Activated T-helper 1 cell treated with Interleukin-2 at 50 U/mL for 16 hours (primary cell): ENCODE data around the gene FOXJ3.

Experiments
- DNase-seq: peaks from one replicate; pipeline ENCODE4 v3.0.0-alpha.2; 2020; ENCODE audit warnings: low read depth

The FOXJ3 gene

DNA sequence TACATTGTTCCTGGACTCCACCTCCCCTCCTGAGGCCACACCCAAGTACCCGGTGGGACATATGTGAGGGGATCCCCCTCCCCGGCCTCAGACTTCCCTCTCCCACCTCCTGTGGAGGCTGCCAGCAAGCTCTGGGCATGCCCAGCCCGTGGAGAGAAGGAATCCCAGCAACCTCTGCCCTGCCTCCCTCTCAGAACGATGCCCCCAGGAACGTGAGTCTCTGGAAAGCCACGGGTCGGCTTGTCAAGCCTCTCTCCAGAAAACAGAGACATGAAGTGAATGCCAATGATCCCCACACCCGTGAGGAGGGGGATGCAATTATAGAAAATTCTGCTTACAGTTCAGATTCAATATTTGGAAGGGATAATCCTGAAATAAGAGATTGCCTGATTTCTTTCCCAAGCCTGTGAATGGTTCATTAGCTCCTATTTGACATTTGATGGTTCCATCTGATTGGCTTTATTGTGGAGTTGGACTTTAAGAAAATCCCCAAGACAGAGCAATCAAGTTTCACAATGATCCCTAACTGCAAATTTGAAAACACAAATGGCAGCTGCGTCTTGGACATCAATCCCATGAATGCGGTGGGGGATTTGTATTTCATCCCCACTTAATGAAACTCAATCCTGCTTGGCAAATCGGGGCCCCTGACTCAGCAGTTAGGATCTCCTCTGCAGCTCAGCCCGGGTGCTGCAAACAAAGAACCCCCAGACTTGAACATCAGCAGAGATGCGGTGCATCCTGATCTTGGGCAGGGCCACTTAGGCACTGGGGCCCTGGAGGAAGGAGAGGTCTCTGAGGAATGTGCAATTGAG is 190.9 kb downstream of the FOXJ3 start:
- no peak for DNase-seq

DNA sequence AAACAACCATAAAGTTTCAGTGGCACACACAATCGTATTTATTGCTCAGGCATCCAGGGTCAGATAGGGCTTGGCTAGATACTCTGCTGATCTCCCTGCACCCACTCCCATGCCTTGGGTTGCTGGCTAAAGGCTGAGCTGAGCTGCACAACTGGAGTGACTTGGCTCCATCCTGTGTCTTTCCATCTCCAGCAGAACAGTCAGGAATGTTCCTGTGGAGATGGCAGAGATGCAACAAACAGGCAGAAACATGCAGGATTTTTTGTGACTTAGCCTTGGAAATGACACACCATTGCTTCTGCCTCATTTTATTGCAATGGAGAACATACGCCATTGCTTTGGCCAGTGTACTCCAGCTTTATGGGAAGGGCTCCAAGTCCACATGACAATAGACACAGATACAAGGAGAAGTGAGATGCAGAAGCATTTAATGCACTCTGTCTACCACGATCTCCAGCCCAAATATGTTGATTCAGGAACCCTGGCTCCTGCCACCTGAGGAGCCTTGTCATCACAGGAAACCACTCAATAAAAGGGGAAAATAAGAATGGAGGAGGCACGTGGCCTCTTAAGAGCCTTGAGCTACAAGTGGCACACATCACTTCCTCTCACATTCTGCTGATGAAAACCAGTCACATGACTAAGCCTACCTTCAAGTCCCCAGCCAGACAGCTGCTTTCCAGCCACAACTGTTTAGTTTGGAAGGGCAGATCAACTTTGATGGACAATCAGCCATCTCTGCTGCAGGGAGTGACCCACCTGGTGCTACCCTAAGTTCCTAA is 191.9 kb downstream of the FOXJ3 start:
- no peak for DNase-seq

DNA sequence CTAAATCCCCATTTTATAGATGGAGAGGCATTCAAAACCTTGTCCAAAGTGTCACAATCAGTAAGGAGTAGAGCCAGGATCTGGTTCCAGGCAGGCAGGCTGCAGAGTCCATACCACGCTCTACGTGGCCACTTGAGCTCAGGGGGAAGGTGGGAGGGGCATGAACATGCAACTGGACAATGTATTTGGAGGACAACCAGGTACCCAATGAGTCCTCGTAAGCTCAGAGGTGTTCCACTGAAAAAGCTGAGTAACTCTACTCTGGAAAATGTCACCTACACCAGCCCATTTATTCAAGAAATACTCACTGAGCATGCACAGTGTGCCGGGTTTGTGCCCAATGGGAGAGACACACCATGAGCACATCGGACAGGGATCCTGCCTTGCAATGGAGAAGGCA is 193.1 kb downstream of the FOXJ3 start:
- DNase-seq, result no peak

DNA sequence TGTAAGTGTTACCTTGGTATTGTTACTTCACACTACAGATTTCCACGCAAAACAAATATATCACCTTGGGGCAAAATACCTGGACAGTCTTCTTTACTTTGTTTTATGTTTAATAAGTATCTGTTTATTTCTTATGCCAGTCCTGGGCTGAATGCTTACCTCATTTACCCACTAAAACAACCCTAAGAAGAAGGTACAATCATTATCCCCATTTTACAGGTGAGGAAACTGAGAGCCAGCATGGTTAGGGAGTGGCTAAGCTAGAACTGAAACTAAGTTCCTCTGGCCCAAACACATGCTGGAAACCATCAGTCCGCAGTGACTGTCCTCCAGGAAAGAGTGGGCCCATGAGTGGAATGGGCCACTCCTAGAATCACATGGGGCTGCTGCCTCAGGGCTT is 194.8 kb downstream of the FOXJ3 start:
- no peak for DNase-seq

DNA sequence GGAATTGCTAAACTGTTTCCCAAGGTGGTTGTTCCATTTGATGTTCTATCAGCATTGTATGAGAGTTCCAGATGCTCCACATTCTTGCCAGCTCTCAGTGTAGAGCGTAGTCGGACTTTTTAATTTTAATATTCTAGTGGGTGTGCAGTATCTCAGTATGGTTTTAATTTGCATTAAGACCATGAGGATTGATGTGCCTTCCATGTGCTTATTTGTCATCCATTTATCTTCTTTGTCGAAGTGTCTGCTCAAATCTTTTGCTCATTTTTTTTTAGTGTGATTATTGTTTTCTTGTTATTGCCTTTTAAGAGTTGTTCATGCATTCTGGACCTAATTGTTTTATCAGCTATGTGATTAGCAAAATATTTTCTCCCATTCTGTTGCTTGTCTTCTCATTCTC is 195.6 kb downstream of the FOXJ3 start:
- no peak for DNase-seq

DNA sequence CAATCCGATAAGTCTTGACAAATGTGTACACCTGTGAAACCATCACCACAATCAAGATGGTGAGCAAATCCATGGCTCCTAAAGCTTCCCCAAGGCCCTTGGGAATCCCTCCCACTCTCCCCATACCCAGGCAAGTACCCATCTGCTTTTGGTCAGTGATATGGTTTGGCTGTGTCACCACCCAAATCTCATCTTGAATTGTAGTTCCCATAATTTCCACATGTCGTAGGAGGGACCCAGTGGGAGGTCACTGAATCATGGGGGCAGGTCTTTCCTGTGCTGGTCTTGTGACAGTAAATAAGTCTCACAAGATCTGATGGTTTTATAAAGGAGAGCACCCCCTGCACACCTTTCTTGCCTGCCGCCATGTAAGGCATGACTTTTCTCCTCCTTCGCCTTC is 196.4 kb downstream of the FOXJ3 start:
- no peak for DNase-seq

DNA sequence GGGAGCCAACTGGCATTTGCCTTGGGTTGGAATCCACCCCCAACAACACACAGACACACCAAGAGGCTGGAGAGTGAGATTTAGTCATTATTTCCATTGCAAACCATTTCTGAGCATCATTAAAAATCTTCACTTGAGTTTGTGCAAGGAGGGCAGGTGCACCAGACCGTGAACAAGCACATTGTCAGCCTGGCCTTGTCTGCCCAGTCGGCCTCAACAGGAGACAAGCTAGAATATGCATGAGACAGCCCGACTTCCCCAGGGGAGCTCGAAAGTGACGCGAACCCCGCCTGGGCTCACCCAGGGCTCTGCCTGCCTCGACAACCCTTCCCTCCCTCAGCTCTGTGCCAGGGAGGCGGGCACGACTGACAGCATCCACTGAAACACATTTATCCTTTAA is 197.3 kb downstream of the FOXJ3 start:
- DNase-seq, result no peak

DNA sequence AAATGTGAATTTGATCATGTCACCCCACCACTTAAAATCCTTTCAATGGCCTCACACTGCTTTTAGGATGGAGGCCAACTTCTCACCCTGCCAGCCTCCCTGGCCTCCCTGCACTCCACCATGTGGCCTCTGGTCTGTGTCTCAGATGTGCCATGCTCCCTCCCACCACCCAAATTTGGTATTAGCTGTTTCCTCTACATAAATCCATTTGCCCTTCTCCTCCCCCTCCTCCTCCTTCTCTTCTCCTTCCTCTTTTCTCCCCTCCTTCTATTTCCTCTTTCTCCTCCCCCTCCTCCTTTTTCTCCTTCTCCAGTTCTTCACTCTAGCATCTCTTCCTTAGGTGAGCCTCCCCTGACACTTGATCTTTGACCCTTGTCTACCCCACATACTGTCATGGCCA is 198.6 kb downstream of the FOXJ3 start:
- no peak for DNase-seq

DNA sequence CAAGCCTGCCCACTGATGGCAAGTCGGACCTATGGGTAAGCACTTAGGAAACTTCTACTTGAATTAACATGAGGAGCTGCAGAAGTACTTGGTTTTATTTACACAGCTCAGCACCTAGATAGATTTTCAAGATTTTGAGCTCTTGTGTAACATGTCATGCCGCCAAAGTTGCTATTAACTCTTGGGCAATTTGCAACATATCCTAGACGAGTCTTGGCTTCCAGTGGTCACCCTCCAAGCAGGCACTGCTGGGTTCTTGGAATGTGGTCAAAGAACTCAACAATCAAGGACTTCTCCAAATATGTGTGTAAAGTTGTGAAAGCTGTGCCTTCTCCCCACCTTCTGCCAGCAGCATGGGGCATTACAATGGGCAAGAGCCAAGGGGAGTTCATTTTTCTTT is 199.6 kb downstream of the FOXJ3 start:
- DNase-seq, result no peak

DNA sequence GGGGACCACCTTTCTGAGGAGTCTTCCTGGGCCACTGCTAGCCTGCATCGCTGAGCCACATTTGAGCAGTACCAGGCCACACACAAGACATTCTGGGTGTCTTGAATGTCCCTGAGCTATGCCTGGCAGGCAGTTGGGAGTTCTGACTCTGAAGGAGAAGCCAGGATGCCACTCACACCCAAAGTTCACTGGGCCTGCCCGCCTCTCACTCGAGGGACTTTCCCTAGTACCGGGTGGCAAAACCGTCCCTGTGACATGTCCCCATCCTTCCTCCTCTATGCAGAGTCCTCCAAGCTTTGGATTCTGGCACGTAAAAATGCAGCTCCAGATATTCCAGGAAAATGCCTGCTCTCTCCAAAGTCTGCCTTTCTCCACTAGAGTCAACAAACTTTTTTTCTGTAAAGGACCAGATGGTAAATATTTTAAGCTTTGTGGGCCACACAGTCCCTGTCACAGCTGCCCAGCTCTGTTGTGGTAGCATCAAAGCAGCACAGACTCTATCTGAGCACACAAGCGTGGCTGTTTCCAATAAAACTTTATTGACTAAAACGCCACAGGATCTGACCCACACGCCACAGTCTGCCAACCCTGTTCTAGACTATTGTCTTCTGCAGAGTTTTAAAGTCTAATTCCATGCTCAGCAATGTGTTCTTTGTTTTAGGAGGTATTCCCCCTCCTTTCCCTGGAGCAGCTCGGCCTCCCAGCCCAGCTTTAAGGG is 201.1 kb downstream of the FOXJ3 start:
- DNase-seq, result no peak

DNA sequence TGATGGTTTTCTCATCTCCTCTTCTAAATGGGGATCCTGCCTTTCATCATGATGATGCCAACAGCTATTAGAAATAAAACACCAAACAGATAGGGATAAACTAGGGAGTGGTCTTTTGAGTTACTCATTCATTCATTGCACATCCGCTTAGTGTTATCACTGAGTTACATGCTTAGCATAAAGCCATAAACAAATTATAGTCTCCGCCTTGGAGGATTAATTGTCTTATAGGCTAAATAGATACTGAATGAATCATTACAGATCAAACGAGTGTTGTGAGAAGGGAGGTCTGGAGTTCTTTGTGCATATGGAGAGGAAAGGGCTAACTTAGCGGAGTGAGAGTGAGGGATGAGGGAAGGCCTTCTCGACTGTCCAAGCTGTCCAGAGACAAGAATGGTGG is 201.6 kb downstream of the FOXJ3 start:
- no peak for DNase-seq

DNA sequence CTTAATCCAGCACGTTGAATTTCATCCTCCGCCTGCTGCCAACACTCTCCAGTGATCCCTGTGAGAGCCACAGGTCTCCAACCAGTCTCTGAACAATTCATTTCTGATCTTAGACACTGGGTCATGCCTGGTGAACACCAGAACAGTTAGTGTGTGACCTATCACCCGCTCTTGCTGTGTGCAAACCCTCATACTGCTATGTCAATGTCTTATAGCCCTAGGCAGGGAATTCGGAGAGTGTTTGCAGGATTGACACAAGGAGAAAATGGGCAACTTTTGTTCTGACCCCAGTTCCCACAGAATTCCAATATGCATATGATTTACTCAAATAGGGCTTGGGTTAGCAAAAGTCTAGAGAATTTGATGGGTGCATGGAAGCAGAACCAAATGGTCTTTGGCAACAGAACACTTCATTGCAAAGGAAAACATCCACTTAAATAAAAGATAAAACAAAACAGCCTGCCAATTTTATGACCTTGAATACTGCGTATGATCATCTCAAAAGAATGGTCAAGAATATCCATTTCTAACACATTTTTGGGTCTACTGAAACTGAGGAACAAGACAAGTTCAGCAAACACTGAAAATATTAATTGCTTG is 204.9 kb downstream of the FOXJ3 start:
- DNase-seq, result no peak

DNA sequence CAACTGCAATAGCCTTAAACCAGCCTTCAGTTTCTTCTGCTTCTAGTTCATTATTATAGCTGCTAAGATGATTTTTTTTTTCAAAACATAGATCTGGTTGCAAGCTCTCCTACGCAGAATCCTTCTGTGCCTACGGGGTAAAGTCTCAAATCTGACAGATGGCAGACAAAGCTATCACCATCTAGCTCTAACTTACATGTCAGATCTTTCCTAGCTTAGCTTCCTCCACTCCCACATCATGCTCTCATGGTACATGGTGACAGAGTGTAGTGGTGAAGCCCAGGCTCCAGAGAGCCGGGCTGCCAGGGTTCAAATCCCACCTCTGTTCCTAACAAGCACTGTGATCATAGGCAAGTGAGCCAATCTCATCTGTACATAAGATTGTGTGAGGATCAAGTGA is 206.1 kb downstream of the FOXJ3 start:
- DNase-seq, result no peak

DNA sequence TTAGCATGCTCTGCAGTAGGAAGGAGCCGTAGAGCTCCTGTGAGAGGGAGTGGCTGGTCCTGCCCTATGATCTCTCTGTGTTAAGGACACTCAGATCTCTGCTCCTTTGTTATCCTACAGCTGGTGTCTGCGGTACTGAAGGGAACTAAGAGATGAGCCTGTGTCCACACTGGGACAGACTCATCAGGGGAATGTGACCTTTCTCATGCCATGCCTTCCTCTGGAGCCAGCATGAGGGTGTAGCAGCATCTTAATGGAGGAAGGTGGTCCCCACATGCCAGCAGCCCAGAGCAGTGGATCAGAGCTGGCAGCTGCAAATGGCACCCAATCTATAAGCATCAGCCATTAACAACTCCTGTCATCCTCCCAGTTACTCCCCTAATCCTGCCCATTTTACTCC is 206.5 kb downstream of the FOXJ3 start:
- DNase-seq, result no peak

DNA sequence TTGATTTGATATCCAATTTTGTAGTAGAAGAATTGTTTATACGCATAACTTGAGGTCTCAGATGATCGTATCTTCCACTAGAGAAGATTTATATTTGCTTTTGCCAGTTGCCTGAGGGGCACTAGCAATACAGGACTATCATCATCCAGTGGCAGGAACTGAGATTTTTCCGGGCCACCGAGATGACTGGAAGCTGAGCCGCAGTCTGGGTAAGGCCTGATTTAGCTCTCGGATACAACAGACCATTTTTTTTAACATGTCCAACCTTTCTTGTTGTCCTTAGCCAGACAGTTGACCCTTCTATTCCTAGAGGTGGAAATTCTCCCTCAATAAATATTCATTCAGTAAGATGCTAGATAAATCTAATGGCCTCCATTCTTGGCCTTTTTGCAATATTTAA is 207.3 kb downstream of the FOXJ3 start:
- DNase-seq, result no peak
